ENCODE results near the gene FAM47E.
"Not testable (repeated sequence)": the region's sequence is repeated elsewhere in the genome, so short reads cannot be mapped to it uniquely, and the experiment has no call there.

FAM47E gene

DNA sequence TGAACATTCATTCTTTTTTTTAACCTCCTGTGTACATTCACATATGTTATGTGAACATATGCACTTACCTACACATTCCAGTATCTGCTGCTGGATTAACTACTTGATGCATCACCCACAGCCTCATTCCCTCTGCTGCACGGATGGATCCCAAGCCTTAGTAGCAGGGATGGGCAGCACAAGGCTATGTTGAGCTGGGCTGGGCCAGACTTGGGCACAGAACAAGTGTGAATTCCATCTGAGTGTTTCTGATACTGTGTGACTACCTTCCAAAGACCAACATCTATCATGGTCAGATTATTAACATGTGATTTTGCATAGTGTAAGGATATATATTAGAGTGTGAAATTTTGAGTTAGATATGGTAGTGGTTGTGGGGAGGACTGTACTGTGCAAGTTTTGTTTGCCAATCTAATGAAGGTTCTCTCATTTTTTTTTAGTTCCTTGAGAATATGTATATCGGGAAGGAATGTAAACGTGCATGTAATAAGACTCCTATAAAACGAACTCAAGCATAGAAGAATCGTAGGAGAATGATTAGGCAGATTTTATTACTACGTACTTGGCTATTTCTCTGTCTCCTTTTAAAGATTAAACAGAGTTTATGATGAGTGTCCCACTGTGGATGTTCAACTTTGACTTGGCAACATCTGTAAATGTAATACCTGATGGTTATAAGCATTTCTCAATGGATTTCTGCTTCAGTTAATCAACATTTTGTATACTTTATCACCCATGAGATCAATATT lies 31.6 kb downstream of the FAM47E start:
- DNase-seq (ENCODE audit: low spot score in 2 of 2), result no peak
- peaks cover 1% of the 10 kb centered on the region for H3K27me3 Mint-ChIP-seq
- H3K9me3 Mint-ChIP-seq, result peaks cover 2% of the 10 kb centered on the region
- H3K4me1 Mint-ChIP-seq, result no peaks in the 10 kb centered on the region
- no peak overlapping the region for H3K27ac Mint-ChIP-seq
- no peak for ATAC-seq (ENCODE audit: low read depth)
- no peak overlapping the region for H3K4me3 Mint-ChIP-seq
- no peaks in the 10 kb centered on the region for H3K36me3 Mint-ChIP-seq

GRCh38 chr4:76283900-76284299 lies 32.4 kb downstream of the FAM47E start:
- peaks cover 1% of the 10 kb centered on the region for H3K27me3 Mint-ChIP-seq
- H3K9me3 Mint-ChIP-seq, result peaks cover 2% of the 10 kb centered on the region
- H3K4me3 Mint-ChIP-seq, result no peak overlapping the region
- no peak for ATAC-seq (ENCODE audit: low read depth)
- no peaks in the 10 kb centered on the region for H3K36me3 Mint-ChIP-seq
- H3K27ac Mint-ChIP-seq, result no peak overlapping the region
- no peak for DNase-seq (ENCODE audit: low spot score in 2 of 2)
- H3K4me1 Mint-ChIP-seq, result no peaks in the 10 kb centered on the region

DNA sequence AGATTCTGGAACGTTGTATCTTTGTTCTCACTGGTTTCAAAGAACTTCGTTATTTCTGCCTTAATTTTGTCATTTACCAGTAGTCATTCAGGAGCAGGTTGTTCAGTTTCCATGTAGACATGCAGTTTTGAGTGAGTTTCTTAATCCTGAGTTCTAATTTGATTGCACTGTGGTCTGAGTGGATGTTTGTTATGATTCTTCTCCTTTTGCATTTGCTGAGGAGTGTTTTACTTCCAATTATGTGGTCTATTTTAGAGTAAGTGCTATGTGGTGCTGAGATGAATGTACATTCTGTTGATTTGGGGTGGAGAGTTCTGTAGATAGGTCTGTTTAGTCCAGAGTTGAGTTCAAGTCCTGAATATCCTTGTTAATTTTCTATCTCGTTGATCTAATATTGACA lies 36.3 kb downstream of the FAM47E start:
- not testable (repeated sequence) for ATAC-seq (ENCODE audit: low read depth); H3K27ac Mint-ChIP-seq; H3K27me3 Mint-ChIP-seq; DNase-seq (ENCODE audit: low spot score in 2 of 2); H3K36me3 Mint-ChIP-seq; H3K4me1 Mint-ChIP-seq; H3K4me3 Mint-ChIP-seq; H3K9me3 Mint-ChIP-seq

GRCh38 chr4:76292730-76293129 lies 41.2 kb downstream of the FAM47E start:
- H3K36me3 Mint-ChIP-seq, result no peaks in the 10 kb centered on the region
- no peak for DNase-seq (ENCODE audit: low spot score in 2 of 2)
- H3K4me3 Mint-ChIP-seq, result no peak overlapping the region
- no peak for ATAC-seq (ENCODE audit: low read depth)
- peaks cover 3% of the 10 kb centered on the region for H3K9me3 Mint-ChIP-seq
- no peaks in the 10 kb centered on the region for H3K4me1 Mint-ChIP-seq
- H3K27ac Mint-ChIP-seq, result no peak overlapping the region
- H3K27me3 Mint-ChIP-seq, result peaks cover 9% of the 10 kb centered on the region

- no peaks in the 10 kb centered on the region for H3K36me3 Mint-ChIP-seq
- DNase-seq (ENCODE audit: low spot score in 2 of 2) (no peak), ATAC-seq (ENCODE audit: low read depth) (no peak)
- no peak overlapping the region for H3K27ac Mint-ChIP-seq
- no peak overlapping the region for H3K4me3 Mint-ChIP-seq
- no peaks in the 10 kb centered on the region for H3K4me1 Mint-ChIP-seq
- peaks cover 9% of the 10 kb centered on the region for H3K27me3 Mint-ChIP-seq
- peaks cover 6% of the 10 kb centered on the region for H3K9me3 Mint-ChIP-seq
Measured at GRCh38 chr4:76293772-76294171, 42.3 kb downstream of the FAM47E start.

DNA sequence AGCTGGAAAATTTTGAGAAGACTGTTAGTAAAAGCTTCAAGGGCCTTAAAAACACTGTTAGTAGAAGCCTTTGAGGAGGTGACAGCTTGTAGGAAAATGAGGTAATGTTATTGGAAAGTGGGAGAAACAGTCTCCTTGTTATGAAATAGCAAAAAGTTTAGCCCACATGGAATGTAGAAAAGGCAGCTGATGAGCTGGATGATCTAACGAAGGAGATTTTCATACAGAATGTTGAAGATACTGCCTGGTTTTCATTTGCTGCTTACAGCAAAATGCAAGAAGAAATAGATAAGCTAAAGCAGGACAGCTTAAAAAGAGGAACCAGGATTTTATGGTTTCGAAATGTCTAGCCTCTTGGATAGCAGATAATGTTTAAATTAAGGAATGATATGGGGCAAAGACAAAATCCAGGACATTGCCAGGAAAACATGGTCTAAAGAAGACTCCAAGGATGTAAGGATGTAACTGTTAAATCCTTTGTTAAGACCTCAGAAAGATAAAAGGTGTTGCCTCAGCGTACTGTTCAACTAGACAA lies 44.8 kb downstream of the FAM47E start:
- no peaks in the 10 kb centered on the region for H3K4me1 Mint-ChIP-seq
- no peak for ATAC-seq (ENCODE audit: low read depth)
- peaks cover 8% of the 10 kb centered on the region for H3K9me3 Mint-ChIP-seq
- H3K27me3 Mint-ChIP-seq, result peaks cover 8% of the 10 kb centered on the region
- no peak overlapping the region for H3K4me3 Mint-ChIP-seq
- no peak overlapping the region for H3K27ac Mint-ChIP-seq
- no peak for DNase-seq (ENCODE audit: low spot score in 2 of 2)
- no peaks in the 10 kb centered on the region for H3K36me3 Mint-ChIP-seq

GRCh38 chr4:76298227-76298626 lies 46.7 kb downstream of the FAM47E start:
- Mint-ChIP-seq H3K27ac (no peak overlapping the region), H3K9me3 (peaks cover 8% of the 10 kb centered on the region), H3K27me3 (peaks cover 8% of the 10 kb centered on the region), H3K4me3 (no peak overlapping the region), H3K36me3 (no peaks in the 10 kb centered on the region), H3K4me1 (no peaks in the 10 kb centered on the region)
- no peak for ATAC-seq (ENCODE audit: low read depth)
- DNase-seq (ENCODE audit: low spot score in 2 of 2), result no peak

- H3K27me3 Mint-ChIP-seq, result peaks cover 12% of the 10 kb centered on the region
- H3K9me3 Mint-ChIP-seq, result peaks cover 8% of the 10 kb centered on the region
- H3K36me3 Mint-ChIP-seq, result no peaks in the 10 kb centered on the region
- H3K4me1 Mint-ChIP-seq, result peaks cover 4% of the 10 kb centered on the region
- no peak overlapping the region for H3K4me3 Mint-ChIP-seq
- H3K27ac Mint-ChIP-seq, result no peak overlapping the region
- DNase-seq (ENCODE audit: low spot score in 2 of 2) (no peak), ATAC-seq (ENCODE audit: low read depth) (no peak)
Measured at GRCh38 chr4:76300012-76300411, 48.5 kb downstream of the FAM47E start.

- H3K36me3 Mint-ChIP-seq, result no peaks in the 10 kb centered on the region
- no peak overlapping the region for H3K4me3 Mint-ChIP-seq
- peaks cover 8% of the 10 kb centered on the region for H3K9me3 Mint-ChIP-seq
- ATAC-seq (ENCODE audit: low read depth), result no peak
- DNase-seq (ENCODE audit: low spot score in 2 of 2), result no peak
- H3K27me3 Mint-ChIP-seq, result peaks cover 17% of the 10 kb centered on the region
- no peak overlapping the region for H3K27ac Mint-ChIP-seq
- H3K4me1 Mint-ChIP-seq, result peaks cover 10% of the 10 kb centered on the region
Measured at GRCh38 chr4:76301068-76301774, 49.7 kb downstream of the FAM47E start.

- Mint-ChIP-seq H3K4me3 (no peak overlapping the region), H3K9me3 (peaks cover 8% of the 10 kb centered on the region), H3K4me1 (peaks cover 10% of the 10 kb centered on the region), H3K27ac (no peak overlapping the region), H3K36me3 (no peaks in the 10 kb centered on the region), H3K27me3 (peaks cover 17% of the 10 kb centered on the region)
- DNase-seq (ENCODE audit: low spot score in 2 of 2) (no peak), ATAC-seq (ENCODE audit: low read depth) (no peak)
Measured at GRCh38 chr4:76301775-76302162, 50.2 kb downstream of the FAM47E start.

DNA sequence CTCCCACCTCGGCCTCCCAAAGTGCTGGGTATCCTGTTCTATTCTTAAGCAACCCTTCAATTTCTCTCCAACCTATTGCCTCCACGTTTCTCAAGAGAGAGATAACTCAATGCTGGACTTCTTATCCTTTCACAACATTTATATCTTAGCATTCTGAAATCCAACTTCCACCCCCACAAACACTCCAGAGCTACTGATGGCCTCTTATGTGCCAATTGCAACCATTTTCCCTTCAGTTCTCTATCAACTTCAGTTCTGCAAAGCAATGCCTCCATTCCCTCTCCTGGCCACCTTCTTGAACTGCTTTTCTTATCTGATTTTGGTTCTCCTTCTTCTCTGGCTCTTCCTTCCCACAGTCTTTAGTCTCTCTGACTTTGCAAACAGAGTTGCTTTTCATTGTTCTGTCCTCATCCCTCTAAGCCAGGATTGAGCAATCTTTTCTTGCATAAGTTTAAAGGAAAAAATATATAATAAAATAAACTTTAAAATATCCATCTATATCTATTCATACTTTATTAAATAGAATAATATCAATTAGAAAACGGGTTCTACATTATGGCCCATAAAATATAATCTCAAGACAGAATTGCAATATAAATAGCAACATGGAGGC lies 51.4 kb downstream of the FAM47E start:
- peaks cover 17% of the 10 kb centered on the region for H3K27me3 Mint-ChIP-seq
- no peak overlapping the region for H3K4me3 Mint-ChIP-seq
- no peak for DNase-seq (ENCODE audit: low spot score in 2 of 2)
- peaks cover 10% of the 10 kb centered on the region for H3K4me1 Mint-ChIP-seq
- H3K9me3 Mint-ChIP-seq, result peaks cover 5% of the 10 kb centered on the region
- H3K36me3 Mint-ChIP-seq, result no peaks in the 10 kb centered on the region
- no peak overlapping the region for H3K27ac Mint-ChIP-seq
- no peak for ATAC-seq (ENCODE audit: low read depth)

DNA sequence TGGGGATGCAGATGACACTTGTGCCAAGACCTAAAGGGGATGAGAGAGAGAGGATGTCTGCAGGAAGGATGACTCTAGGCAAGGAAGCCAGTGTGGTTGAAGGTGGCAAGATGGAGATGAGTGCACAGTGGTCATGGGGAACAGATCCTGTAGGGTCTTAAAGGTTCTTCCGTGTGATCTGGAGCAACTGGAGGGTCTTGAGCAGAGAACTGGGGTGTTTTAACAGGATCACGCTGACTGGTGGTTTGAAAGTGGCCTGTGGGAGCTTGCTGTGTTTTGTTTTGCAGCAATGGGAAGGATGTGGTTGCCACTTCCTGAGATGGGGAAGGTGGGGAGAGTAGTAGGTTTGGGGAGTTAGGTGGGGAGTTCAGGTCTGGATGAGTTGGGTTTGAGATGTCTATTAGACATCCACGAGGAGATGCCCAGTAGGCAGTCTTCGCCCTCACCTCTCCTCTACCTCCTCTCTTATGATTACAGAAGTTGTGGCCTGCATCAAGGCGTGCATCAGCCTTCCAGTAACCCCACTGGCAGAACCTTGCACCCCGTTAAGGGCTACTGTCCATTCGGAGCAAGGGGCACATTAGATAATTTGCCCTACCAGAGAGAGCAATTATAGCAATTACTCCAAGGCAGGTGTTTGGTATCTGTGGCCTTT lies 53.6 kb downstream of the FAM47E start:
- H3K4me1 Mint-ChIP-seq, result peaks cover 10% of the 10 kb centered on the region
- no peaks in the 10 kb centered on the region for H3K9me3 Mint-ChIP-seq
- DNase-seq (ENCODE audit: low spot score in 2 of 2) (no peak), ATAC-seq (ENCODE audit: low read depth) (no peak)
- peak overlapping the region; percentile 24 for H3K4me3 Mint-ChIP-seq
- H3K27ac Mint-ChIP-seq, result no peak overlapping the region
- no peaks in the 10 kb centered on the region for H3K36me3 Mint-ChIP-seq
- peaks cover 21% of the 10 kb centered on the region for H3K27me3 Mint-ChIP-seq

DNA sequence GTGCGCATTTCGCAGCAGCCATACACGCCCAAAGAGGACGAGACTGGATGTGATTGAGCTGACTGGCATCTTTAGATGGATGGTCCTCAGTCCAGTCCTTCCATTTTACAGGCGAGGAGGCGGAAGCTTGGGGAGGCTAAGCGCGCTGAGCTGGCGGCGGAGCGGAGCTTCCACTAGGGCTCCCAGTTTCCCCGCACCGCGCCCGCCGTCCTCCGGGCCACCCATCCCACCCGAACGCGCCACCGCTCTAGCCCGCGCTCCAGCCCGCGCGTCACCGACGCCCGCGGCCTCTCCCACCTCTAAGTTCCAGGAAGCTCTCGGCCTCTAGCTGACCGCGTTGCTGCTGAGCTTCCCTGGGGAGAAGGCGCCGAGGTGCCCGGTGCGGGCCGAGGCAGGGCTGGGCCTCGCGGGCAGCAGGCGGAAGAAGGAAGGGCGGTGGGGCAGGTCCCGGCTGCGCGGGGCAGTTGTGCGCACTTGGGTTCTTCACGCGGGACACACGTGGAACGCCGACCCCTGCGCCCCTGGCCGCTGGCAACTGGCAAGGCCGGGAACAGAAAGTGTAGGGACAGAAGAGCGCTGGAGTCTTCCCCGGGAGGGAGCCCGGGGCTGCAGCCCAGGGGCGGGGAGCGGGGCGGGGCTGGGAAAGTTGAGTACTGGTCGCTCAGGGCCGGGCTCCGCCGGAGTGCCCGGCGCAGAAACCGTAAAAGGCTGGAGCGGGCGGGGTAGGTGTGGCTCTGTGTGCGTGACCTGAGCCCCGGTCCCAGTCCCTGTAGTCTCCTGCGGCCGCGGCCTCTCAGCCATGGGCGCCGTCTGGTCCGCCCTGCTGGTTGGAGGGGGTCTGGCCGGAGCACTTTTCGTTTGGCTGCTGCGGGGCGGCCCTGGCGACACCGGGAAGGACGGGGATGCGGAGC lies 54.7 kb downstream of the FAM47E start, which contains the start of gene STBD1:
Gene STBD1, plus strand, starts transcription at position 763 of the 911 bp plus-strand sequence. Its CDS starts 37 bp downstream, at position 800.
- peak within 1 kb of the TSS; percentile 53 for H3K4me3 Mint-ChIP-seq
- peaks cover 23% of the 10 kb centered on the region for H3K27me3 Mint-ChIP-seq
- no peaks in the 10 kb centered on the region for H3K36me3 Mint-ChIP-seq
- no peak within 1 kb of the TSS for H3K27ac Mint-ChIP-seq
- DNase-seq (ENCODE audit: low spot score in 2 of 2) (no peak), ATAC-seq (ENCODE audit: low read depth) (peak; percentile 26)
- peaks cover 10% of the 10 kb centered on the region for H3K4me1 Mint-ChIP-seq
- H3K9me3 Mint-ChIP-seq, result no peaks in the 10 kb centered on the region

All from memory B cell (primary cell).